K562 (cell line): Measurements from ENCODE around the gene EIF4G2. TPM values are rescaled to one million over a fixed set of nuclear protein-coding genes. Genes with fewer than 3 reads are reported as not detected.
A peak's percentile ranks its signal among the peaks of the same experiment; 100 is the strongest.

Experiments used
- ATAC-seq: fragments of 200-7000 bp; cut with Tn5 transposase; 3 replicates; pipeline ENCODE4 v1.9.1; 2020; ENCODE audit warnings: moderate library complexity
- BruUV-seq: library from RNA; stranded (reverse); fragments of 400-500 nt; replicated peaks from 2 replicates; lab custom pipeline; 2021; lab: Mats Ljungman, UMichigan
- CTCF ChIA-PET: fragments of 300-600 bp; formaldehyde crosslinking; extraction: SDS; loops from one replicate; lab custom pipeline; 2021; ENCODE audit warnings: low intra/inter-chr PET ratio; lab: Yijun Ruan, JAX
- POLR2A ChIA-PET: fragments of 300-600, 350-650 bp; sonication (Branson Sonifier 250); formaldehyde crosslinking; extraction: SDS; loops from one replicate; lab custom pipeline; 2021; ENCODE audit warnings: antibody characterized with exemption, inconsistent platforms; lab: Yijun Ruan, JAX
- DNase-seq, 4 experiments: peaks; one replicate each; pipeline versions ENCODE4 v3.0.0 to v3.0.0-alpha.2; 2011 to 2018; ENCODE audit warnings: low spot score in 3 of 4, mixed read lengths in 3 of 4; ENCODE audit errors: extremely low read depth in 1 of 4
- FAIRE-seq: peaks from 2 replicates; lab custom pipeline; 2011; peaks lifted over from hg19 to GRCh38; lab: Jason Lieb, UNC
- H2AFZ ChIP-seq: 2 replicates; pipeline ENCODE4 v1.6.0; 2011; ENCODE audit warnings: low read depth, low read length, control low read depth, inconsistent platforms
- H3K27ac ChIP-seq: fragments of 200-600 bp; 3 replicates; pipeline ENCODE4 v1.8.0; 2011; ENCODE audit warnings: low read depth, mild to moderate bottlenecking, control low read depth, inconsistent platforms, low read length, moderate library complexity, mixed read lengths; ENCODE audit errors: extremely low read depth
- H3K27me3 ChIP-seq, 2 experiments: fragments of 300-600 bp in 1 of 2; 2 replicates in 1 of 2; 3 replicates in 1 of 2; pipeline versions ENCODE4 v1.6.0 to v1.8.0; 2011; ENCODE audit warnings: inconsistent platforms in 2 of 2, low read length in 2 of 2, mild to moderate bottlenecking in 1 of 2, mixed read lengths in 1 of 2, moderate library complexity in 1 of 2; ENCODE audit not compliant: control insufficient read depth in 2 of 2, insufficient read depth in 2 of 2
- H3K36me3 ChIP-seq: fragments of 300-600 bp; 3 replicates; pipeline ENCODE4 v1.8.0; 2011; ENCODE audit warnings: mild to moderate bottlenecking, low read length, inconsistent platforms; ENCODE audit not compliant: control insufficient read depth, insufficient read depth
- H3K4me1 ChIP-seq, 2 experiments: fragments of 200-600 bp in 1 of 2; replicated peaks in 1 of 2; 2 replicates in 1 of 2; 3 replicates in 1 of 2; pipeline versions ENCODE4 v1.5.1 to v1.8.0; 2011; ENCODE audit warnings: inconsistent platforms in 2 of 2, low read length in 2 of 2, mild to moderate bottlenecking in 1 of 2, mixed read lengths in 1 of 2, moderate library complexity in 1 of 2; ENCODE audit not compliant: control insufficient read depth in 2 of 2, insufficient read depth in 2 of 2
- H3K4me2 ChIP-seq: 2 replicates; pipeline ENCODE4 v1.6.1; 2011; ENCODE audit warnings: low read length, control low read depth, inconsistent platforms, mixed read lengths; ENCODE audit not compliant: insufficient read depth
- H3K4me3 ChIP-seq: fragments of 200-600 bp; sonication (generic), shearing (Covaris generic); 2 replicates; pipeline ENCODE4 v1.5.1; 2016; ENCODE audit warnings: control low read depth, inconsistent platforms
- H3K79me2 ChIP-seq: fragments of 200-600 bp; 3 replicates; pipeline ENCODE4 v1.8.0; 2011; ENCODE audit warnings: low read length, inconsistent platforms; ENCODE audit not compliant: control insufficient read depth, insufficient read depth
- H3K9ac ChIP-seq, 2 experiments: 2 replicates each; pipeline versions ENCODE4 v1.6.0 to v1.6.1; 2011; ENCODE audit warnings: low read depth in 2 of 2, low read length in 2 of 2, control low read depth in 1 of 2, inconsistent platforms in 1 of 2, mild to moderate bottlenecking in 1 of 2, mixed read lengths in 1 of 2; ENCODE audit not compliant: insufficient read depth in 1 of 2
- H3K9me1 ChIP-seq: one replicate; pipeline ENCODE4 v1.6.0; 2011; ENCODE audit warnings: inconsistent platforms, mild to moderate bottlenecking, low read length, moderate library complexity; ENCODE audit not compliant: control insufficient read depth, insufficient read depth
- H3K9me3 ChIP-seq: replicated peaks from 2 replicates; pipeline ENCODE4 v1.5.1; 2011; ENCODE audit warnings: low read depth, low read length, inconsistent platforms; ENCODE audit not compliant: control insufficient read depth, insufficient read depth
- H4K20me1 ChIP-seq: replicated peaks from 2 replicates; pipeline ENCODE4 v1.6.1; 2011; ENCODE audit warnings: low read length, inconsistent platforms, mixed read lengths; ENCODE audit not compliant: control insufficient read depth, insufficient read depth
- BHLHE40 ChIP-seq: IDR thresholded peaks from 2 replicates; pipeline ENCODE4 v1.6.1; 2011; ENCODE audit warnings: low read length, improper control_type of control experiment
- CTCF ChIP-seq, 3 experiments: IDR thresholded peaks in 2 of 3; conservative IDR thresholded peaks in 1 of 3; 2 replicates each; pipeline ENCODE4 v1.5.1; 2011 to 2012; ENCODE audit warnings: low read length in 3 of 3, mild to moderate bottlenecking in 3 of 3, control low read depth in 2 of 3, improper control_type of control experiment in 1 of 3, inconsistent platforms in 1 of 3, low read depth in 1 of 3, mixed read lengths in 1 of 3, moderate library complexity in 1 of 3; ENCODE audit not compliant: insufficient read depth in 2 of 3
- GATA2 ChIP-seq: sonication (generic); formaldehyde crosslinking; IDR thresholded peaks from 2 replicates; pipeline ENCODE4 v1.4.0; 2020; ENCODE audit warnings: mild to moderate bottlenecking, missing genetic modification reagents
- KLF10 ChIP-seq: fragments of 250-450 bp; sonication (Bioruptor Pico); IDR thresholded peaks from 2 replicates; pipeline ENCODE4 v1.6.1; 2021; ENCODE audit warnings: matching md5 sums
- MEIS2 ChIP-seq: fragments of 450-650 bp; IDR thresholded peaks from 2 replicates; pipeline ENCODE4 v1.6.1; 2014; ENCODE audit warnings: mild to moderate bottlenecking; ENCODE audit not compliant: partially characterized antibody
- NRF1 ChIP-seq, 2 experiments: fragments of 450-650 bp; IDR thresholded peaks in 1 of 2; conservative IDR thresholded peaks in 1 of 2; 2 replicates each; pipeline ENCODE4 v1.6.1; 2014; ENCODE audit warnings: mild to moderate bottlenecking in 2 of 2
- RAD21 ChIP-seq, 2 experiments: fragments of 250-450 bp in 1 of 2; fragments of 450-650 bp in 1 of 2; sonication (Bioruptor Pico) in 1 of 2; formaldehyde crosslinking in 1 of 2; IDR thresholded peaks in 1 of 2; conservative IDR thresholded peaks in 1 of 2; 2 replicates each; pipeline versions ENCODE4 v1.4.0 to v1.8.0; 2020 to 2022; ENCODE audit warnings: mild to moderate bottlenecking in 2 of 2, moderate library complexity in 1 of 2
- RAD51 ChIP-seq: fragments of 450-650 bp; IDR thresholded peaks from 2 replicates; pipeline ENCODE4 v1.7.1; 2016; ENCODE audit warnings: low read depth, mild to moderate bottlenecking, borderline replicate concordance
- TAL1 ChIP-seq: fragments of 450-650 bp; IDR thresholded peaks from 2 replicates; pipeline ENCODE4 v1.6.1; 2016; ENCODE audit warnings: mild to moderate bottlenecking
- ZNF583 ChIP-seq: fragments of 250-450 bp; sonication (Bioruptor Pico); IDR thresholded peaks from 2 replicates; pipeline ENCODE4 v1.4.0; 2020
- ZNF655 ChIP-seq: fragments of 250-450 bp; sonication (Bioruptor Pico); IDR thresholded peaks from 2 replicates; pipeline ENCODE4 v1.5.0; 2021
- ZNF778 ChIP-seq: fragments of 450-650 bp; formaldehyde crosslinking; IDR thresholded peaks from 2 replicates; pipeline ENCODE4 v1.4.0; 2020; ENCODE audit warnings: mild to moderate bottlenecking, moderate library complexity
- WGBS: fragments of 100-300 bp; shearing (Covaris generic); methylation state at CpG from one replicate; pipeline ENCODE4 v1.1.6; 2016; ENCODE audit warnings: low coverage, mixed read lengths; ENCODE audit not compliant: insufficient coverage; ENCODE audit errors: missing lambda C conversion rate; 5-methylcytosine and 5-hydroxymethylcytosine counted together
- in situ Hi-C: fragments of 300-500 bp; cut with MboI; formaldehyde crosslinking; loops from 4 replicates; pipeline ENCODE4 v1.15.0; 2018; ENCODE audit warnings: inconsistent platforms, mixed read lengths
- intact Hi-C: fragments of 100-400 bp; cut with micrococcal nuclease; formaldehyde crosslinking; loops from 2 replicates; pipeline ENCODE4 v1.14.2; 2022
- polyA plus RNA-seq, 8 experiments: library from polyadenylated mRNA; depleted of rRNA in 4 of 8; stranded (reverse) in 5 of 8; unstranded in 3 of 8; fragments of >200 nt; fragmentation: Nextera tagmentation in 2 of 8; fragmentation: Illumina TruSeq in 1 of 8; extraction: Ambion mirVana in 2 of 8; extraction: Trizol in 1 of 8; gene quantifications; 2 replicates each; pipeline versions ENCODE4 v1.2.1 to v1.2.3, GENCODE V29; 2011 to 2014; ENCODE audit warnings: inconsistent platforms in 1 of 8, missing spikeins in 1 of 8
- total RNA-seq, 7 experiments: library from RNA; depleted of rRNA in 6 of 7; stranded (reverse); fragments of >200 nt in 6 of 7; fragmentation: Illumina TruSeq in 2 of 7; extraction: Trizol in 2 of 7; gene quantifications; 2 replicates each; pipeline versions ENCODE4 v1.2.1 to v1.2.3, GENCODE V29; 2011 to 2021; ENCODE audit warnings: low replicate concordance in 1 of 7

EIF4G2 gene
- total and polyA plus RNA-seq, 9 of the 15 experiments (the other 6 are each of a cell fraction or from before 2014, with no cell fraction given): 206 to 790 (median 646) TPM

GRCh38 chr11:10771457-10771856 is 37.3 kb downstream of the EIF4G2 start:
- H2AFZ ChIP-seq: no peak overlapping the region
- CTCF ChIA-PET: interaction anchor here (1.0 to 2.0 kb wide), 3 partner anchors 11 to 1016 kb away, joined by 3 to 4 read pairs (median 4); no protein-coding TSS in a partner anchor
- in situ Hi-C loops (no loop called here), intact Hi-C loops (no loop called here)
- no peak overlapping the region for H3K4me2 ChIP-seq
- ATAC-seq (no peak), DNase-seq (no peak), FAIRE-seq (no peak)
- TF ChIP-seq ZNF655 (CRISPR knock-in tag): no peak
- no peak for TF ChIP-seq TAL1
- no peaks in the 10 kb centered on the region for H3K9me3 ChIP-seq
- no TSS peak for BruUV-seq
- no peaks in the 10 kb centered on the region for H4K20me1 ChIP-seq
- peaks cover 25% of the 10 kb centered on the region for H3K36me3 ChIP-seq
- no peaks in the 10 kb centered on the region for H3K9me1 ChIP-seq
- no peak overlapping the region for H3K4me3 ChIP-seq
- WGBS: 89% methylated on average over 1 of the region's 1 CpG
- POLR2A ChIA-PET: interaction anchor here (1.0 to 1.6 kb wide), 3 partner anchors 9 to 21 kb away, joined by 4 to 7 read pairs (median 5); partner anchors contain the start of gene CTR9
- H3K79me2 ChIP-seq: no peaks in the 10 kb centered on the region
- no peaks in the 10 kb centered on the region for H3K4me1 ChIP-seq
- no peak overlapping the region for H3K9ac ChIP-seq
- H3K27me3 ChIP-seq: no peaks in the 10 kb centered on the region
- H3K27ac ChIP-seq: no peak overlapping the region

GRCh38 chr11:10770626-10771254 is 38.0 kb downstream of the EIF4G2 start:
- in situ Hi-C loops: no loop called here
- DNase-seq (peak; percentile 48 to 61 (median 54)), ATAC-seq (peak; percentile 79; the same call in 2 of the 3 replicates), FAIRE-seq (peak; percentile 78)
- H2AFZ ChIP-seq: no peak overlapping the region
- no peak overlapping the region for H3K27ac ChIP-seq
- H3K27me3 ChIP-seq: no peaks in the 10 kb centered on the region
- BruUV-seq: no TSS peak
- ChIA-PET CTCF (interaction anchor here (0.8 to 2.0 kb wide), 4 partner anchors 10 to 1017 kb away, joined by 3 to 4 read pairs (median 4); no protein-coding TSS in a partner anchor), POLR2A (interaction anchor here (1.0 to 1.6 kb wide), 7 partner anchors 9 to 34 kb away, joined by 3 to 7 read pairs (median 5); partner anchors contain the start of gene CTR9)
- H3K9me3 ChIP-seq: no peaks in the 10 kb centered on the region
- no peaks in the 10 kb centered on the region for H3K4me1 ChIP-seq
- H4K20me1 ChIP-seq: no peaks in the 10 kb centered on the region
- intact Hi-C loops: no loop called here
- peaks cover 20% of the 10 kb centered on the region; the same call in 2 of the 3 replicates for H3K36me3 ChIP-seq
- H3K79me2 ChIP-seq: no peaks in the 10 kb centered on the region
- no peaks in the 10 kb centered on the region for H3K9me1 ChIP-seq
- no peak overlapping the region for H3K9ac ChIP-seq
- no peak overlapping the region for H3K4me3 ChIP-seq
- H3K4me2 ChIP-seq: no peak overlapping the region
- 55% methylated on average over 2 of the region's 2 CpGs for WGBS
- no peak for TF ChIP-seq KLF10 (CRISPR knock-in tag)
- peak; percentile 45; the same call in 1 of the 2 replicates for TF ChIP-seq GATA2 (CRISPR knock-in tag)
- TF ChIP-seq MEIS2: no peak
- TF ChIP-seq RAD51: no peak
- TF ChIP-seq RAD21 (CRISPR knock-in tag; conservative IDR thresholded peaks at IDR 0.05 in 1 of 2, IDR thresholded peaks at IDR 0.05 in 1 of 2): peak; percentile 13 to 61; a peak in 2 of 4 replicates
- peak; percentile 57 to 76 (median 71) for TF ChIP-seq CTCF (IDR thresholded peaks at IDR 0.05 in 2 of 3, conservative IDR thresholded peaks at IDR 0.05 in 1 of 3; ENCODE audit: insufficient read depth in 2 of 3, low read depth in 1 of 3, low read length in 3 of 3)
- no peak for TF ChIP-seq NRF1 (conservative IDR thresholded peaks at IDR 0.05 in 1 of 2, IDR thresholded peaks at IDR 0.05 in 1 of 2)
- no peak for TF ChIP-seq ZNF778 (CRISPR knock-in tag)
- 0 out of 2 replicates have a peak, but pooled peaks have one; percentile 26 for TF ChIP-seq BHLHE40
- TF ChIP-seq ZNF583 (CRISPR knock-in tag): no peak
